Measurements from ENCODE around the gene FHAD1.

The FHAD1 gene

DNA sequence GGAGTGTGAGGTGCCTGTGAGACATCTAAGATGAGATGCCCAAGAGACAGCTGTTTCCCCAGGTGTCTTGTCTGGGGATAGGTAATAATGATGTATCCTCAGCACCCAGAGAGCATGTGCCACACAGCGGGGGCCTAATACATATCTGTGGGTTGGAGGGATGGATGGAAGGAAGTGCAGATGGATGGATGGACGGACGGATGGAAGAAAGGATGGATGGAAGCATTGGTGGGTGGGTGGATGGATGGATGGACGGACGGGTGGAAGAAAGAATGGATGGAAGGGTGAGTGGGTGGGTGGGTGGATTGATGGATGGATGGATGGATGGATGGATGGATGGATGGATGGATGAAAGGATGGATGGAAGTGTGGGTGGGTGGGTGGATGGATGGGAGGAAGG is 84.2 kb downstream of the FHAD1 start:
- H3K9ac ChIP-seq (ENCODE audit: low read length), result no peak overlapping the region
- no peak overlapping the region for H3K4me3 ChIP-seq (ENCODE audit: low read depth, low read length, poor library complexity, severe bottlenecking)
- no peaks in the 10 kb centered on the region for H3K9me3 ChIP-seq (ENCODE audit: low read length)
- H3K4me1 ChIP-seq (ENCODE audit: insufficient read depth, low read length, severe bottlenecking), result no peaks in the 10 kb centered on the region
- no peak overlapping the region for H2AFZ ChIP-seq (ENCODE audit: low read length)
- no peaks in the 10 kb centered on the region for H3F3A ChIP-seq (ENCODE audit: insufficient read depth, low read length)
- H3K36me3 ChIP-seq (ENCODE audit: insufficient read depth, low read length), result no peaks in the 10 kb centered on the region
- no peaks in the 10 kb centered on the region for H3K9me2 ChIP-seq (ENCODE audit: low read depth, low read length)
- TF ChIP-seq CTCF (IDR thresholded peaks at IDR 0.05; ENCODE audit: low read length) (no peak), EZH2 (IDR thresholded peaks at IDR 0.05; ENCODE audit: borderline replicate concordance, low read length) (no peak)
- no peaks in the 10 kb centered on the region; the same call in 1 of the 2 replicates for H3K27me3 ChIP-seq (ENCODE audit: insufficient read depth, low read length)
- H3K27ac ChIP-seq (ENCODE audit: low read depth, low read length, poor library complexity, severe bottlenecking), result no peak overlapping the region
- no peak overlapping the region for H3K4me2 ChIP-seq (ENCODE audit: low read length)
- no peaks in the 10 kb centered on the region for H4K20me1 ChIP-seq (ENCODE audit: insufficient read depth, low read length)
- no peaks in the 10 kb centered on the region for H3K79me2 ChIP-seq (ENCODE audit: insufficient read depth, low read length)

DNA sequence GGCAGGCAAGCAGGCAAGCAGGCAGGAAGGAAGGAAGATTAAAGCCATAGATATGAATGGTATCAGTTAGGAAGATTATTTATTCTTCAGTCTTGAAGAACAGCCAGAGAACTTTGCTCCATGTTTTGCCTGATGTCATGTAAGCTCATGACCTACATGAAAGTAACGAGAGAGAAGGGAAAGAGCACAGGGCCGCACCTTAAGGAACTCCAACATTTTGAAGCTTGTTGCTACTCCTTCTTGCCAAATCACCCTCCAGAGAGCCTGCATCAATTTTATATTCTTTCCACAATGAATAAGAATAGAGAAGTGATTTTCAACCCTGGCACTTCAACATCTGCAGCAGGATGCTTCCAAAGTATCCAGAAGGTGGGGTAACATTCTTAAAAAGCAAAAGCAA is 84.7 kb downstream of the FHAD1 start:
- H3K27me3 ChIP-seq (ENCODE audit: insufficient read depth, low read length), result no peaks in the 10 kb centered on the region; the same call in 1 of the 2 replicates
- H3K4me3 ChIP-seq (ENCODE audit: low read depth, low read length, poor library complexity, severe bottlenecking), result no peak overlapping the region
- H3K4me2 ChIP-seq (ENCODE audit: low read length), result no peak overlapping the region

DNA sequence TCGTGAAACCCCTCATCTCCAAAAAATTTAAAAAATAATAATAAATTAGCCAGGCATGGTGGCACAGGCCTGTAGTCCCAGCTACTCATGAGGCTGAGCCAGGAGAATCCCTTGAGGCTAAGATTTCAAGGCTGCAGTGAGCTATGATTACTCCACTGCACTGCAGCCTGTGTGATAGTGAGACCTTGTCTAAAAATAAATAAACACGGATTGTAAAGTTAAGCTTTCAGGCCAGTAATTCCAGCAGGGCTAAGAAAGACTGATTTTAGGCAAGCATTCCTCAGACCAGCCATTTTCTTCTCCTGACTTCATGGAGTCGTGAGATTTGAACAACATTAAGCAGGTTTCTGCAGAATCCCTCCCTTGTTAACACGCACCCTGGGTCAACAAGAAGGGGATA is 85.5 kb downstream of the FHAD1 start:
- no peak for TF ChIP-seq CTCF (IDR thresholded peaks at IDR 0.05; ENCODE audit: low read length)
- TF ChIP-seq EZH2 (IDR thresholded peaks at IDR 0.05; ENCODE audit: borderline replicate concordance, low read length), result no peak
- no peaks in the 10 kb centered on the region for H3K79me2 ChIP-seq (ENCODE audit: insufficient read depth, low read length)
- no peaks in the 10 kb centered on the region for H3K9me2 ChIP-seq (ENCODE audit: low read depth, low read length)

More for the DNA sequence above, 84.7 kb downstream of the FHAD1 start:
- TF ChIP-seq EZH2 (IDR thresholded peaks at IDR 0.05; ENCODE audit: borderline replicate concordance, low read length) (no peak), CTCF (IDR thresholded peaks at IDR 0.05; ENCODE audit: low read length) (no peak)
- no peaks in the 10 kb centered on the region for H4K20me1 ChIP-seq (ENCODE audit: insufficient read depth, low read length)
- H3K27ac ChIP-seq (ENCODE audit: low read depth, low read length, poor library complexity, severe bottlenecking), result no peak overlapping the region
- H3K36me3 ChIP-seq (ENCODE audit: insufficient read depth, low read length), result no peaks in the 10 kb centered on the region
- no peak overlapping the region for H3K9ac ChIP-seq (ENCODE audit: low read length)
- H3F3A ChIP-seq (ENCODE audit: insufficient read depth, low read length), result no peaks in the 10 kb centered on the region
- no peak overlapping the region for H2AFZ ChIP-seq (ENCODE audit: low read length)
- no peaks in the 10 kb centered on the region for H3K79me2 ChIP-seq (ENCODE audit: insufficient read depth, low read length)
- H3K9me3 ChIP-seq (ENCODE audit: low read length), result no peaks in the 10 kb centered on the region
- H3K4me1 ChIP-seq (ENCODE audit: insufficient read depth, low read length, severe bottlenecking), result no peaks in the 10 kb centered on the region
- H3K9me2 ChIP-seq (ENCODE audit: low read depth, low read length), result no peaks in the 10 kb centered on the region

More for the DNA sequence above, 85.5 kb downstream of the FHAD1 start:
- Histone ChIP-seq H3F3A (ENCODE audit: insufficient read depth, low read length) (no peaks in the 10 kb centered on the region), H3K4me2 (ENCODE audit: low read length) (no peak overlapping the region), H4K20me1 (ENCODE audit: insufficient read depth, low read length) (no peaks in the 10 kb centered on the region), H3K4me3 (ENCODE audit: low read depth, low read length, poor library complexity, severe bottlenecking) (no peak overlapping the region), H3K9ac (ENCODE audit: low read length) (no peak overlapping the region), H3K9me3 (ENCODE audit: low read length) (no peaks in the 10 kb centered on the region), H2AFZ (ENCODE audit: low read length) (no peak overlapping the region), H3K36me3 (ENCODE audit: insufficient read depth, low read length) (no peaks in the 10 kb centered on the region), H3K27me3 (ENCODE audit: insufficient read depth, low read length) (no peaks in the 10 kb centered on the region; the same call in 1 of the 2 replicates), H3K27ac (ENCODE audit: low read depth, low read length, poor library complexity, severe bottlenecking) (no peak overlapping the region), H3K4me1 (ENCODE audit: insufficient read depth, low read length, severe bottlenecking) (no peaks in the 10 kb centered on the region)

Data from OCI-LY1 (cell line).